HepG2 (cell line): ENCODE data around the gene EIF4E1B. TPM values are rescaled to one million over a fixed set of nuclear protein-coding genes. Genes with fewer than 3 reads are reported as not detected.

Experiments
- ASH2L ChIP-seq: fragments of 300-600, 200-600 bp; sonication (generic); IDR thresholded peaks from 2 replicates; pipeline ENCODE4 v1.7.0; 2017; ENCODE audit warnings: low read depth, mild to moderate bottlenecking, moderate library complexity, mixed read lengths, low read length; ENCODE audit not compliant: insufficient read length
- ATF7-NPFF ChIP-seq: sonication (generic); formaldehyde crosslinking; IDR thresholded peaks from 2 replicates; pipeline ENCODE4 v1.8.1; 2023; ENCODE audit warnings: mild to moderate bottlenecking, low read depth, missing genetic modification reagents, moderate library complexity
- FIP1L1 ChIP-seq: fragments of 200-400 bp; formaldehyde crosslinking; IDR thresholded peaks from 2 replicates; pipeline ENCODE4 v1.6.1; 2018; ENCODE audit warnings: low read depth, mild to moderate bottlenecking, low read length, moderate library complexity, borderline replicate concordance; ENCODE audit not compliant: insufficient read depth
- FLYWCH1 ChIP-seq: sonication (generic); formaldehyde crosslinking; IDR thresholded peaks from 2 replicates; pipeline ENCODE4 v1.8.1; 2023; ENCODE audit warnings: mild to moderate bottlenecking, missing genetic modification reagents
- HDAC2 ChIP-seq: sonication (generic); formaldehyde crosslinking; IDR thresholded peaks from 2 replicates; pipeline ENCODE4 v1.4.0; 2020; ENCODE audit warnings: missing genetic modification reagents
- MAZ ChIP-seq, 2 experiments: sonication (generic) in 1 of 2; formaldehyde crosslinking in 1 of 2; IDR thresholded peaks; 2 replicates each; pipeline versions ENCODE4 v1.5.0 to v1.6.1; 2012 to 2020; ENCODE audit warnings: low read depth in 2 of 2, mild to moderate bottlenecking in 2 of 2, borderline replicate concordance in 1 of 2, improper control_type of control experiment in 1 of 2, low read length in 1 of 2, missing genetic modification reagents in 1 of 2, moderate library complexity in 1 of 2
- MED8 ChIP-seq: sonication (generic); formaldehyde crosslinking; IDR thresholded peaks from 2 replicates; pipeline ENCODE4 v1.8.1; 2023; ENCODE audit warnings: mild to moderate bottlenecking, missing genetic modification reagents; ENCODE audit not compliant: insufficient replicate concordance
- NCOA2 ChIP-seq: sonication (generic); formaldehyde crosslinking; IDR thresholded peaks from 2 replicates; pipeline ENCODE4 v1.8.0; 2022; ENCODE audit warnings: inconsistent platforms
- NFKB2 ChIP-seq: sonication (generic); formaldehyde crosslinking; IDR thresholded peaks from 2 replicates; pipeline ENCODE4 v1.4.0; 2020; ENCODE audit warnings: missing genetic modification reagents, borderline replicate concordance
- PAX8 ChIP-seq: sonication (generic); formaldehyde crosslinking; IDR thresholded peaks from 2 replicates; pipeline ENCODE4 v1.8.0; 2022; ENCODE audit warnings: mild to moderate bottlenecking, missing genetic modification reagents, borderline replicate concordance
- REPIN1 ChIP-seq: sonication (generic); formaldehyde crosslinking; IDR thresholded peaks from 2 replicates; pipeline ENCODE4 v1.8.0; 2022; ENCODE audit warnings: missing genetic modification reagents, low read depth, mild to moderate bottlenecking, borderline replicate concordance
- SKIL ChIP-seq: sonication (generic); formaldehyde crosslinking; IDR thresholded peaks from 2 replicates; pipeline ENCODE4 v1.8.0; 2022; ENCODE audit warnings: missing genetic modification reagents, mild to moderate bottlenecking, moderate library complexity, borderline replicate concordance
- SP5 ChIP-seq: IDR thresholded peaks from 2 replicates; pipeline ENCODE4 v1.6.1; 2016; ENCODE audit warnings: low read depth, borderline replicate concordance
- TEAD3 ChIP-seq: optimal IDR thresholded peaks from 2 replicates; pipeline ENCODE3; 2016; ENCODE audit warnings: borderline replicate concordance
- ZNF24 ChIP-seq: fragments of 450-650 bp; IDR thresholded peaks from 2 replicates; pipeline ENCODE4 v1.6.1; 2017; ENCODE audit warnings: antibody characterized with exemption, mild to moderate bottlenecking
- ZNF253 ChIP-seq: sonication (generic); formaldehyde crosslinking; IDR thresholded peaks from 2 replicates; pipeline ENCODE4 v1.8.0; 2022; ENCODE audit warnings: mild to moderate bottlenecking, missing genetic modification reagents, borderline replicate concordance
- ZNF33B ChIP-seq: sonication (generic); formaldehyde crosslinking; IDR thresholded peaks from 2 replicates; pipeline ENCODE4 v1.5.1; 2020; ENCODE audit warnings: mild to moderate bottlenecking, missing genetic modification reagents
- ZNF674 ChIP-seq: sonication (generic); formaldehyde crosslinking; IDR thresholded peaks from 2 replicates; pipeline ENCODE4 v1.5.0; 2020; ENCODE audit warnings: low read depth, mild to moderate bottlenecking, missing genetic modification reagents
- ZNF7 ChIP-seq: IDR thresholded peaks from 2 replicates; pipeline ENCODE4 v1.6.1; 2016; ENCODE audit warnings: missing biosample characterization, missing genetic modification reagents
- ZNF788 ChIP-seq: sonication (generic); formaldehyde crosslinking; IDR thresholded peaks from 2 replicates; pipeline ENCODE4 v1.5.0; 2020; ENCODE audit warnings: mild to moderate bottlenecking, missing genetic modification reagents, borderline replicate concordance
- ZNF792 ChIP-seq: IDR thresholded peaks from 2 replicates; pipeline ENCODE4 v1.6.1; 2016
- polyA plus RNA-seq, 8 experiments: library from polyadenylated mRNA; depleted of rRNA in 3 of 8; stranded (reverse) in 7 of 8; unstranded in 1 of 8; fragments of >200 nt; fragmentation: Illumina TruSeq in 4 of 8; extraction: Trizol in 4 of 8; gene quantifications; 2 replicates each; pipeline versions ENCODE4 v1.2.1 to v1.2.3, GENCODE V29; 2011 to 2016; ENCODE audit warnings: low read depth in 4 of 8, missing spikeins in 1 of 8, mixed read lengths in 1 of 8; ENCODE audit not compliant: insufficient read depth in 1 of 8
- total RNA-seq, 5 experiments: library from RNA; depleted of rRNA; stranded (reverse); fragments of >200 nt; fragmentation: Illumina TruSeq; extraction: Trizol; gene quantifications; 2 replicates each; pipeline ENCODE4 v1.2.3, GENCODE V29; 2016; ENCODE audit warnings: low read depth in 1 of 5
- TF ChIP-seq, protein P1 (sequence below): sonication (generic); formaldehyde crosslinking; IDR thresholded peaks from 2 replicates; pipeline ENCODE4 v1.8.0; 2022; ENCODE audit warnings: mild to moderate bottlenecking, missing genetic modification reagents; ENCODE audit not compliant: insufficient replicate concordance
- TF ChIP-seq, protein P2 (sequence below): IDR thresholded peaks from 2 replicates; pipeline ENCODE4 v1.6.1; 2016; ENCODE audit warnings: missing biosample characterization, missing genetic modification reagents, low read depth
- TF ChIP-seq, protein P3 (sequence below): sonication (generic); formaldehyde crosslinking; IDR thresholded peaks from 2 replicates; pipeline ENCODE4 v1.4.0; 2020; ENCODE audit warnings: missing genetic modification reagents

EIF4E1B gene
- total and polyA plus RNA-seq, 2 of the 13 experiments (the other 11 are each of a cell fraction or from before 2014, with no cell fraction given): not detected

GRCh38 chr5:176647030-176647842, 16.8 kb downstream of the EIF4E1B start, which contains the start of gene TSPAN17 (continued):
- TF ChIP-seq ZNF674 (CRISPR knock-in tag): no peak
- TF ChIP-seq SKIL: no peak
- no peak for TF ChIP-seq FIP1L1
- TF ChIP-seq ZNF33B (CRISPR knock-in tag): no peak
- TF ChIP-seq, protein P1, sequence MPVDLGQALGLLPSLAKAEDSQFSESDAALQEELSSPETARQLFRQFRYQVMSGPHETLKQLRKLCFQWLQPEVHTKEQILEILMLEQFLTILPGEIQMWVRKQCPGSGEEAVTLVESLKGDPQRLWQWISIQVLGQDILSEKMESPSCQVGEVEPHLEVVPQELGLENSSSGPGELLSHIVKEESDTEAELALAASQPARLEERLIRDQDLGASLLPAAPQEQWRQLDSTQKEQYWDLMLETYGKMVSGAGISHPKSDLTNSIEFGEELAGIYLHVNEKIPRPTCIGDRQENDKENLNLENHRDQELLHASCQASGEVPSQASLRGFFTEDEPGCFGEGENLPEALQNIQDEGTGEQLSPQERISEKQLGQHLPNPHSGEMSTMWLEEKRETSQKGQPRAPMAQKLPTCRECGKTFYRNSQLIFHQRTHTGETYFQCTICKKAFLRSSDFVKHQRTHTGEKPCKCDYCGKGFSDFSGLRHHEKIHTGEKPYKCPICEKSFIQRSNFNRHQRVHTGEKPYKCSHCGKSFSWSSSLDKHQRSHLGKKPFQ (CRISPR knock-in tag): no peak
- no peak for TF ChIP-seq FLYWCH1 (CRISPR knock-in tag)
- no peak for TF ChIP-seq TEAD3 (CRISPR knock-in tag)
- TF ChIP-seq ZNF253 (CRISPR knock-in tag): no peak
- peak; percentile 61 for TF ChIP-seq MED8
- no peak; the same call in 1 of the 2 replicates for TF ChIP-seq REPIN1 (CRISPR knock-in tag)
- TF ChIP-seq ATF7-NPFF (CRISPR knock-in tag): peak; percentile 59; the same call in 1 of the 2 replicates
- 0 out of 2 replicates have a peak, but pooled peaks have one; percentile 10 for TF ChIP-seq SP5 (CRISPR knock-in tag)
- no peak for TF ChIP-seq ZNF24
- TF ChIP-seq, protein P2, sequence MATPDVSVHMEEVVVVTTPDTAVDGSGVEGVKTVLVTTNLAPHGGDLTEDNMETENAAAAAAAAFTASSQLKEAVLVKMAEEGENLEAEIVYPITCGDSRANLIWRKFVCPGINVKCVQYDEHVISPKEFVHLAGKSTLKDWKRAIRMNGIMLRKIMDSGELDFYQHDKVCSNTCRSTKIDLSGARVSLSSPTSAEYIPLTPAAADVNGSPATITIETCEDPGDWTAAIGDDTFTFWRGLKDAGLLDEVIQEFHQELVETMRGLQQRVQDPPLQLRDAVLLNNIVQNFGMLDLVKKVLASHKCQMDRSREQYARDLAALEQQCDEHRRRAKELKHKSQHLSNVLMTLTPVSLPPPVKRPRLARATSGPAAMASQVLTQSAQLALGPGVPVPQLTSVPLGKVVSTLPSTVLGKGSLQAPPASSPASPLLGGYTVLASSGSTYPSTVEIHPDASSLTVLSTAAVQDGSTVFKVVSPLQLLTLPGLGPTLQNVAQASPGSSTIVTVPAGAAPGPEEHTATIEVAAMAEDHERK (CRISPR knock-in tag): 0 out of 2 replicates have a peak, but pooled peaks have one; percentile 19
- peak; percentile 35 for TF ChIP-seq ASH2L
- TF ChIP-seq ZNF792 (CRISPR knock-in tag): no peak
- no peak for TF ChIP-seq PAX8 (CRISPR knock-in tag)
- peak; percentile 81 for TF ChIP-seq MAZ (IDR thresholded peaks at IDR 0.05; ENCODE audit: borderline replicate concordance, low read depth, low read length)
- TF ChIP-seq MAZ (CRISPR knock-in tag; IDR thresholded peaks at IDR 0.05; ENCODE audit: low read depth): peak; percentile 75
- no peak; the same call in 1 of the 2 replicates for TF ChIP-seq NFKB2
- TF ChIP-seq ZNF788: peak; percentile 26; the same call in 1 of the 2 replicates
- TF ChIP-seq ZNF7 (CRISPR knock-in tag): no peak
- no peak for TF ChIP-seq NCOA2 (CRISPR knock-in tag)
- TF ChIP-seq, protein P3, sequence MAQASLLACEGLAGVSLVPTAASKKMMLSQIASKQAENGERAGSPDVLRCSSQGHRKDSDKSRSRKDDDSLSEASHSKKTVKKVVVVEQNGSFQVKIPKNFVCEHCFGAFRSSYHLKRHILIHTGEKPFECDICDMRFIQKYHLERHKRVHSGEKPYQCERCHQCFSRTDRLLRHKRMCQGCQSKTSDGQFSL: no peak
- TF ChIP-seq HDAC2 (CRISPR knock-in tag): no peak
